HG03066 (cell line): ENCODE results near the gene TET2.
A peak's percentile ranks its signal among the peaks of the same experiment; 100 is the strongest.

ENCODE experiments used
- ATAC-seq: cut with Tn5 transposase; IDR thresholded peaks from one replicate; pipeline ENCODE4 v1.9.1; 2021; ENCODE audit warnings: low read depth; ENCODE audit not compliant: unreplicated experiment

Gene TET2

GRCh38 chr4:105179539-105180401 is 33.1 kb downstream of the TET2 start:
- no peak for ATAC-seq

GRCh38 chr4:105181259-105181658 is 34.6 kb downstream of the TET2 start:
- ATAC-seq: no peak

- no peak for ATAC-seq
Measured at GRCh38 chr4:105182211-105182610, 35.5 kb downstream of the TET2 start.

GRCh38 chr4:105184316-105184980 is 37.8 kb downstream of the TET2 start:
- no peak for ATAC-seq

- no peak for ATAC-seq
Measured at GRCh38 chr4:105186701-105187161, 40.1 kb downstream of the TET2 start.

- no peak for ATAC-seq
Measured at GRCh38 chr4:105189855-105190650, 43.4 kb downstream of the TET2 start.

GRCh38 chr4:105191621-105192210 is 45.0 kb downstream of the TET2 start:
- peak; percentile 47 for ATAC-seq

GRCh38 chr4:105192474-105192873 is 45.8 kb downstream of the TET2 start:
- ATAC-seq: no peak

GRCh38 chr4:105192910-105193309 is 46.2 kb downstream of the TET2 start:
- ATAC-seq: no peak

- no peak for ATAC-seq
Measured at GRCh38 chr4:105193536-105193935, 46.9 kb downstream of the TET2 start.

GRCh38 chr4:105194328-105195231 is 47.9 kb downstream of the TET2 start:
- peak; percentile 81 for ATAC-seq

- ATAC-seq: no peak
Measured at GRCh38 chr4:105196523-105197145, 50.0 kb downstream of the TET2 start.

GRCh38 chr4:105197777-105198176 is 51.1 kb downstream of the TET2 start:
- ATAC-seq: no peak

GRCh38 chr4:105198541-105198940 is 51.9 kb downstream of the TET2 start:
- ATAC-seq: no peak

- ATAC-seq: no peak
Measured at GRCh38 chr4:105206214-105206613, 59.5 kb downstream of the TET2 start.

GRCh38 chr4:105207386-105207785 is 60.7 kb downstream of the TET2 start:
- no peak for ATAC-seq

GRCh38 chr4:105208561-105208960 is 61.9 kb downstream of the TET2 start:
- no peak for ATAC-seq

GRCh38 chr4:105210916-105211315 is 64.2 kb downstream of the TET2 start:
- ATAC-seq: no peak

- ATAC-seq: peak; percentile 47
Measured at GRCh38 chr4:105215609-105216313, 69.1 kb downstream of the TET2 start.
